Body of pancreas (tissue), 4 donors: ENCODE results near the gene DOK3.

ENCODE experiments used
- CTCF ChIP-seq, 7 experiments: fragments of 450-650 bp in 4 of 7; fragments of 200-600 bp in 3 of 7; sonication (generic) in 3 of 7; IDR thresholded peaks; one replicate each; pipeline ENCODE4 v1.5.1; 2016 to 2019; ENCODE audit warnings: antibody characterized with exemption in 7 of 7
- POLR2A ChIP-seq, 3 donors: fragments of 450-650 bp; IDR thresholded peaks; one replicate each; pipeline ENCODE4 v1.6.1; 2016; ENCODE audit warnings: antibody characterized with exemption in 3 of 3, mild to moderate bottlenecking in 2 of 3

GRCh38 chr5:177457852-177458681, 51.6 kb downstream of the DOK3 start:
- TF ChIP-seq CTCF (IDR thresholded peaks at IDR 0.05) (peak in 1 of 7 experiments; percentile 0), POLR2A (IDR thresholded peaks at IDR 0.05) (no peak)
